Fibroblast of villous mesenchyme (primary cell): ENCODE results near the gene SEMA3G. TPM values are rescaled to one million over a fixed set of nuclear protein-coding genes. Genes with fewer than 3 reads are reported as not detected.

Source experiments
- DNase-seq: peaks from one replicate; pipeline ENCODE4 v3.0.0-alpha.2; 2010; ENCODE audit warnings: low read depth
- H3K4me3 ChIP-seq: 2 replicates; pipeline ENCODE4 v1.5.1; 2011; ENCODE audit warnings: low read depth, mild to moderate bottlenecking, low read length
- total RNA-seq: library from RNA; depleted of rRNA; stranded (reverse); fragments of >200 nt; gene quantifications from 2 replicates; pipeline ENCODE4 v1.2.3, GENCODE V29; 2012
- TF ChIP-seq, protein P1 (sequence below): IDR thresholded peaks from 2 replicates; pipeline ENCODE4 v1.5.1; 2012; ENCODE audit warnings: low read depth, mild to moderate bottlenecking, low read length; ENCODE audit not compliant: insufficient read depth

The SEMA3G gene
- total RNA-seq, 1 donor, result not detected

DNA sequence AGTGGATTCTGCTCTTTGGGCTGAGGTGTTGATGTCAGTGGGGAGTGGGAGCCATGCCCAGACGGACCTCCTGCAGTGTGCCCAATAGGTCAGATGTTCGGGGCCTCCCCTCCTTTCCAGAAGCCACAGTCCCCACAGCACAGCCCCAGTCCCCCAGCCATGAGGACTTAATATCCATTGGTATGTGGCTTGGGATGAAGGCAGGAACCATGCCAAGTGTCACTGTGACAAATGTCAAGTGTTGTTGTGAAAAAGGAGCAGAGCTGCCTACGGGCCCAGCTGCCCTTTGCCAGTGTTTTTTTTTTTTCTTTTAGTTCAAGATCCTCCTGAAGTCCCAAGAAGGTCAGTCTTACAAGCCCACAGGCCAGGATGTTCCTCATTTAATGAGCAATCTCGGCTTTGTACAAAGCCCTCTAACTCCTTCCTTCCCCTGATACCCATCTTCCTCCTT lies 12.2 kb downstream of the SEMA3G start:
- TF ChIP-seq, protein P1, sequence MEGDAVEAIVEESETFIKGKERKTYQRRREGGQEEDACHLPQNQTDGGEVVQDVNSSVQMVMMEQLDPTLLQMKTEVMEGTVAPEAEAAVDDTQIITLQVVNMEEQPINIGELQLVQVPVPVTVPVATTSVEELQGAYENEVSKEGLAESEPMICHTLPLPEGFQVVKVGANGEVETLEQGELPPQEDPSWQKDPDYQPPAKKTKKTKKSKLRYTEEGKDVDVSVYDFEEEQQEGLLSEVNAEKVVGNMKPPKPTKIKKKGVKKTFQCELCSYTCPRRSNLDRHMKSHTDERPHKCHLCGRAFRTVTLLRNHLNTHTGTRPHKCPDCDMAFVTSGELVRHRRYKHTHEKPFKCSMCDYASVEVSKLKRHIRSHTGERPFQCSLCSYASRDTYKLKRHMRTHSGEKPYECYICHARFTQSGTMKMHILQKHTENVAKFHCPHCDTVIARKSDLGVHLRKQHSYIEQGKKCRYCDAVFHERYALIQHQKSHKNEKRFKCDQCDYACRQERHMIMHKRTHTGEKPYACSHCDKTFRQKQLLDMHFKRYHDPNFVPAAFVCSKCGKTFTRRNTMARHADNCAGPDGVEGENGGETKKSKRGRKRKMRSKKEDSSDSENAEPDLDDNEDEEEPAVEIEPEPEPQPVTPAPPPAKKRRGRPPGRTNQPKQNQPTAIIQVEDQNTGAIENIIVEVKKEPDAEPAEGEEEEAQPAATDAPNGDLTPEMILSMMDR, result no peak
- DNase-seq, result no peak
- no peak overlapping the region for H3K4me3 ChIP-seq

DNA sequence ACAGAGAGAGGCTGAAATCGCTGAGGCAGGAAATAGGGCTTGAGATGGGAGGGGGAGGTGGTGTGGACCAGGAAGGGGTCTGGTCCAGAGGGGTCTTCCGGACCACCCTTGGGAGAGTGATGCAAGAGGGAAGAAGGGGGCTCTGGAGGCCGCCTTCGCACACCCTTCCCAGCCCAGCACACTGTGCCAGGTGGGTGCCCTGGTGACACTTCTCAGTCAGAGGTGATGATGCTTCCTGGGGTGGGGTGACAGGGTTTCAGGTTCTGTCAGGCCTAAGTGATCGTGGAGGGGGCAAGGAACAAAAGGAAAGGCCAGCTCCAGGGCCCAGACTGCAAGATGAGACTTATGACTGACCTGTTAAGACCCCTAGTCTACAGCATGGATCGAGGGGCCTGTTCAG lies 12.7 kb downstream of the SEMA3G start:
- no peak overlapping the region for H3K4me3 ChIP-seq
- TF ChIP-seq, protein P1, result no peak
- no peak for DNase-seq

DNA sequence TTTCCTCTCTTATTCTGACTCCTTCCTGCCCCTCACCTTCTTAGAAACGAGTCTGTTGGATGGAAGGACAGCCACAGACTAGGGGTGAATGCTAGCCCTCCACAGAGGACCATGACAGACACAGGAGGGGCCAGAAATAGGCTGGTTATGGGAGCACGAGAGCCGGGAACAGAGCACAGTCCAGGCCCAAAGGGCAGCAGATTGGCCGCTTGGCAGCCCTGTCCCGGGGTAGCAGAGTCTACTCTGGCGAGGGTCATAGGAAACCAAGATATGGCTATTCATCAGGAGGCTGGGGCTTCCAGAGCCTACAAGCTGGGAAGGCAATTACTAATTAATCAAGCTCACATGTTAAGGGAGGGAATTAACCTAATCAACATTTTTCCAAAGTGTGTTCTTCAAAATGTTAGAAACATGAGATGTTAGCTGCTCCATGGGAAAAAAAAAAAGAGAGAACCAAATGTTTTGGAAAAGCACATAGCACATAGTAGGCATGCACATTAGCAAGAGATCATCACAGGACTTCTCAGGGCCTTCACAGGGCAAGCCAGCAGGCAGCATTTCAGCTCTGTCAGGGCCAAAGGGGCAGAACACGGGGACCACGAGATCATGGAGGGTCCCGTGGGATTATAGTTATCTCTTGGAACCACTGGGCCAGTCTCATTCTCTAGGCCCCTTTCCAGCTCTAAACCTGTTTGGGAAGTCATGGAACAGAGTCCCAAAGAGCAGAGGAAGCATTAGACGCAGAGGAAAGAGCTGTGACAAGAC lies 13.3 kb downstream of the SEMA3G start:
- TF ChIP-seq, protein P1, result no peak
- no peak for DNase-seq
- H3K4me3 ChIP-seq, result no peak overlapping the region

DNA sequence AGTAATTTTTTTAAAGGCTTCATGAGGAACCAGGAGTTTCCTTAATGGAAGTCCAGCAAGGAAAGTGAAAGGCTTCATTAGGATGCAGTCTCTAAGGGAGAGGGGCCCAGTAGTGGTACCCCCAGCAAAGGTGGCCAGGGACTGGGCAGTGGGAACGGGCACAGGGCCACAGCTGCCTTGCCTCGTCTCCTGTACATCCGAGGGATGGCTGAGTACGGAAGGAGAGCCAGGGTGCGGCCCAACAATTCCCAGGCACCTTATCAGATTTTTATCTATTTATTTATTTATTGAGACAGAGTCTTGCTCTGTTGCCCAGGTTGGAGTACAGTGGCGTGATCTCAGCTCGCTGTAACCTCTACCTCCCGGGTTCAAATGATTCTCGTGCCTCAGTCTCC lies 14.5 kb downstream of the SEMA3G start:
- no peak for DNase-seq
- no peak overlapping the region for H3K4me3 ChIP-seq
- TF ChIP-seq, protein P1, result no peak

DNA sequence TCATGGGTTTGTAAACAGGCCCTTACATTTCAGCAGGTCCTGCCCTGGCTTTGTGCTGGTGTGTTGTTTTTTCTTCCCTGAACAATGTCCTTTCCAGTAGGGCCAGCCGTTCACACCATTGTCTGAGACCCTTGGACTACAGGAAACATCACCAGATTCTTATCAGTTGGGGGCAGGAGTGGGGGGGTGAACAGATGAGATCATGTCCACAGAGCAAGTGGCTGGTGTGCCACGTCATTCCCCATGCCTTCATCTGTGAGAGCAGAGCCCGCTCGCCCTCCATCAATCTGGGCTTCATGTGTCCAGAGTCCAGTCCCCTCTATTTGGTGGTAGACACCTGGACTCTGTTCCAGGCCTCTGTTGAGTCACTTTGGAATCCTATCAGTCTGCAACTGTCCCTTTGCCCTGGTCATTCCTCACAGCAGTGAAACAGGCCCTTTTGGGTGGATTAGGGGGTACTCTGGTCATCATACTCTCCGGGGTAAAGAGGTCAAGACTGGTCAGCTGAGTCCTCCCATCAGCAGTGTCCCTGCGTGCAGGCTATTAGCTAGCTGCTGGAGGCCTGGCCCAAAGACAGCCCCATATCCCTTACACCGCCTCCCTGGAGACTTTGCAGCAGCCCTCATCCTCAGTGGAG lies 15.0 kb downstream of the SEMA3G start:
- H3K4me3 ChIP-seq, result no peak overlapping the region
- TF ChIP-seq, protein P1, result no peak
- DNase-seq, result no peak

DNA sequence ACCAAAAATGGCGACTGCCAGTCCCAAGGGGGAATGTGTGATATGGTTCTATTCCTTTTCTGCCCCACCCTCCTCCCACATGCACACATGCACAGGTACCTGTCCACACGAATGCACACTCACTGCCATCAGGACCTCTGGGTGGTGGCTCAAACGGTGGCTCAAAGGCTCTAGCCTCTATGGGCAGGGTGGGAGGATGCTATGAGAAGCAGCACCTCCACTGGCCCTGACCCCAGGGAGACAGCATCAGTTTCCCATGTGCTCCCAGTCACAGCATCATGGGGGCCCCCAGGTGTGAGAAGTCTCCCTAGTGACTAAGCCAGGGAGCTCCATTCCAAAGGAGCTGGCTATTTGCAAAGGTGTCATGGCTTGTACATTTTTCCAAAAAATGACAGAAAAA lies 15.9 kb downstream of the SEMA3G start:
- DNase-seq, result no peak
- no peak overlapping the region for H3K4me3 ChIP-seq
- TF ChIP-seq, protein P1, result no peak
